WTC11 (cell line): ENCODE data around the gene CYSRT1. TPM values are rescaled to one million over a fixed set of nuclear protein-coding genes. Genes with fewer than 3 reads are reported as not detected.
"Not testable (repeated sequence)": the region's sequence is repeated elsewhere in the genome, so short reads cannot be mapped to it uniquely, and the experiment has no call there.

Experiments used
- ATAC-seq: fragments of 200-7000 bp; cut with Tn5 transposase; 2 replicates; pipeline ENCODE4 v1.10.0; 2021; ENCODE audit warnings: mild to moderate bottlenecking, moderate library complexity
- CTCF ChIA-PET: fragments of 300-600 bp; sonication (Branson Sonifier 250); formaldehyde crosslinking; loops from one replicate; lab custom pipeline; 2021; ENCODE audit warnings: antibody characterized with exemption; lab: Charles Lee
- POLR2A ChIA-PET: fragments of 350-600 bp; sonication (Branson Sonifier 250); formaldehyde crosslinking; loops from one replicate; lab custom pipeline; 2021; ENCODE audit warnings: antibody characterized with exemption; lab: Charles Lee
- DNase-seq: peaks from one replicate; pipeline ENCODE4 v3.0.0; 2021; ENCODE audit warnings: low spot score
- H3K27ac Mint-ChIP-seq: 2 replicates; pipeline ENCODE4 v1.8.0; 2021; ENCODE audit warnings: mixed read lengths
- H3K27me3 Mint-ChIP-seq: 2 replicates; pipeline ENCODE4 v1.8.0; 2021; ENCODE audit warnings: low read depth, mild to moderate bottlenecking, moderate library complexity, mixed read lengths
- H3K36me3 Mint-ChIP-seq: 2 replicates; pipeline ENCODE4 v1.8.0; 2021; ENCODE audit warnings: mixed read lengths
- H3K4me1 Mint-ChIP-seq: 2 replicates; pipeline ENCODE4 v1.8.0; 2022; ENCODE audit warnings: mixed read lengths
- H3K4me3 Mint-ChIP-seq: 2 replicates; pipeline ENCODE4 v1.8.0; 2021; ENCODE audit warnings: mild to moderate bottlenecking, moderate library complexity, mixed read lengths
- H3K9me3 Mint-ChIP-seq: 2 replicates; pipeline ENCODE4 v1.8.0; 2021; ENCODE audit warnings: mixed read lengths
- ATF1 ChIP-seq: sonication (generic); formaldehyde crosslinking; IDR thresholded peaks from 2 replicates; pipeline ENCODE4 v1.8.1; 2023; ENCODE audit warnings: mild to moderate bottlenecking, moderate library complexity, missing genetic modification reagents
- CDX4 ChIP-seq: fragments of 250-450 bp; sonication (Bioruptor Pico); IDR thresholded peaks from 2 replicates; pipeline ENCODE4 v1.9.0; 2021; ENCODE audit warnings: moderate library complexity, mild to moderate bottlenecking, inconsistent platforms, borderline replicate concordance
- E2F5 ChIP-seq: sonication (generic); formaldehyde crosslinking; IDR thresholded peaks from 2 replicates; pipeline ENCODE4 v1.8.1; 2022; ENCODE audit warnings: mild to moderate bottlenecking, moderate library complexity, missing genetic modification reagents
- ERG ChIP-seq: fragments of 250-450 bp; sonication (Bioruptor Pico); IDR thresholded peaks from 2 replicates; pipeline ENCODE4 v1.8.0; 2021; ENCODE audit warnings: mild to moderate bottlenecking
- ESRRA ChIP-seq: sonication (generic); formaldehyde crosslinking; IDR thresholded peaks from 2 replicates; pipeline ENCODE4 v1.8.1; 2022; ENCODE audit warnings: mild to moderate bottlenecking, missing genetic modification reagents, borderline replicate concordance
- KAT7 ChIP-seq: sonication (generic); formaldehyde crosslinking; IDR thresholded peaks from 2 replicates; pipeline ENCODE4 v1.8.1; 2023; ENCODE audit warnings: missing genetic modification reagents, mild to moderate bottlenecking, borderline replicate concordance
- NFYB ChIP-seq: sonication (generic); formaldehyde crosslinking; conservative IDR thresholded peaks from 2 replicates; pipeline ENCODE4 v1.8.0; 2022; ENCODE audit warnings: low read depth, missing genetic modification reagents
- PRDM15 ChIP-seq: sonication (generic); formaldehyde crosslinking; IDR thresholded peaks from 2 replicates; pipeline ENCODE4 v1.8.0; 2022; ENCODE audit warnings: missing genetic modification reagents
- PREB ChIP-seq: sonication (generic); formaldehyde crosslinking; IDR thresholded peaks from 2 replicates; pipeline ENCODE4 v1.8.1; 2022; ENCODE audit warnings: mild to moderate bottlenecking, missing genetic modification reagents, moderate library complexity, borderline replicate concordance
- SMAD4 ChIP-seq: sonication (generic); formaldehyde crosslinking; IDR thresholded peaks from 2 replicates; pipeline ENCODE4 v1.8.0; 2022; ENCODE audit warnings: mild to moderate bottlenecking, missing genetic modification reagents
- SOX15 ChIP-seq: fragments of 250-450 bp; sonication (Bioruptor Pico); IDR thresholded peaks from 2 replicates; pipeline ENCODE4 v1.9.0; 2021; ENCODE audit warnings: mild to moderate bottlenecking
- ZNF121 ChIP-seq: sonication (generic); formaldehyde crosslinking; IDR thresholded peaks from 2 replicates; pipeline ENCODE4 v1.8.0; 2023; ENCODE audit warnings: missing genetic modification reagents
- ZNF219 ChIP-seq: sonication (generic); formaldehyde crosslinking; IDR thresholded peaks from 2 replicates; pipeline ENCODE4 v1.8.0; 2023; ENCODE audit warnings: missing genetic modification reagents, mild to moderate bottlenecking, borderline replicate concordance
- ZNF425 ChIP-seq: fragments of 250-450 bp; sonication (Bioruptor Pico); conservative IDR thresholded peaks from 2 replicates; pipeline ENCODE4 v1.9.0; 2021; ENCODE audit warnings: mild to moderate bottlenecking
- total RNA-seq: library from RNA; stranded (reverse); gene quantifications from 3 replicates; pipeline ENCODE4 v1.2.3, GENCODE V29; 2021

CYSRT1 gene
- total RNA-seq, 1 experiment from 2014 or later = 3.5 TPM

- CTCF ChIA-PET = interaction anchor here (0.6 to 4.6 kb wide), 21 partner anchors 9 to 290 kb away, joined by 3 to 143 read pairs (median 10); partner anchors contain the start of genes CYSRT1, LRRC26, MAN1B1 and NELFB
- Mint-ChIP-seq H3K27me3 (no peaks in the 10 kb centered on the region), H3K4me3 (no peak overlapping the region), H3K9me3 (no peaks in the 10 kb centered on the region), H3K36me3 (peaks cover 11% of the 10 kb centered on the region), H3K27ac (no peak overlapping the region), H3K4me1 (peaks cover 29% of the 10 kb centered on the region)
- TF ChIP-seq CDX4 (CRISPR knock-in tag) (no peak), SMAD4 (no peak), KAT7 (CRISPR knock-in tag) (no peak), ZNF121 (no peak), ZNF219 (CRISPR knock-in tag) (no peak), SOX15 (no peak), ERG (CRISPR knock-in tag) (no peak), ESRRA (no peak), NFYB (CRISPR knock-in tag) (no peak), PREB (CRISPR knock-in tag) (no peak), E2F5 (CRISPR knock-in tag) (no peak), ATF1 (CRISPR knock-in tag) (no peak), PRDM15 (CRISPR knock-in tag) (no peak), ZNF425 (CRISPR knock-in tag) (no peak)
- DNase-seq = no peak
- no peak for ATAC-seq
- POLR2A ChIA-PET = interaction anchor here (0.6 kb wide), 1 partner anchor 153 kb away, joined by 3 read pairs; no protein-coding TSS in a partner anchor
Observed at GRCh38 chr9:137237759-137238726, 13.1 kb downstream of the CYSRT1 start.

- ChIA-PET CTCF (interaction anchor here (0.7 to 2.4 kb wide), 17 partner anchors 12 to 204 kb away, joined by 3 to 14 read pairs (median 4); partner anchors contain the start of genes EXD3, MAN1B1, NOXA1 and RNF224), POLR2A (interaction anchor here (1.1 to 1.8 kb wide), 8 partner anchors 12 to 110 kb away, joined by 3 to 30 read pairs (median 7); partner anchors contain the start of genes NELFB, NRARP, RNF224 and STPG3)
- Mint-ChIP-seq H3K4me1 (peaks cover 44% of the 10 kb centered on the region), H3K4me3 (peak overlapping the region; percentile 73), H3K36me3 (peaks cover 20% of the 10 kb centered on the region)
- ATAC-seq, H3K27me3 Mint-ChIP-seq, H3K27ac Mint-ChIP-seq, DNase-seq, H3K9me3 Mint-ChIP-seq: not testable (repeated sequence)
Observed at GRCh38 chr9:137239541-137240200, 14.7 kb downstream of the CYSRT1 start.
